Osteocyte (in vitro differentiated cells): Measurements from ENCODE around the gene HSD17B4. TPM values are rescaled to one million over a fixed set of nuclear protein-coding genes. Genes with fewer than 3 reads are reported as not detected.

Experiments used
- DNase-seq: peaks from one replicate; pipeline ENCODE4 v3.0.0; 2021; ENCODE audit warnings: mixed read lengths; ENCODE audit not compliant: unreplicated experiment; ENCODE audit errors: extremely low spot score
- H3K27ac Mint-ChIP-seq: one replicate; pipeline ENCODE4 v1.8.0; 2021; ENCODE audit warnings: mild to moderate bottlenecking, mixed read lengths; ENCODE audit not compliant: unreplicated experiment
- H3K27me3 Mint-ChIP-seq: one replicate; pipeline ENCODE4 v1.8.0; 2021; ENCODE audit warnings: mixed read lengths; ENCODE audit not compliant: unreplicated experiment
- H3K36me3 Mint-ChIP-seq: one replicate; pipeline ENCODE4 v1.8.0; 2021; ENCODE audit warnings: mixed read lengths; ENCODE audit not compliant: unreplicated experiment
- H3K4me1 Mint-ChIP-seq: one replicate; pipeline ENCODE4 v1.8.0; 2021; ENCODE audit warnings: mixed read lengths; ENCODE audit not compliant: unreplicated experiment
- H3K4me3 Mint-ChIP-seq: one replicate; pipeline ENCODE4 v1.8.0; 2021; ENCODE audit warnings: mild to moderate bottlenecking, moderate library complexity, mixed read lengths; ENCODE audit not compliant: unreplicated experiment
- H3K9me3 Mint-ChIP-seq: one replicate; pipeline ENCODE4 v1.8.0; 2021; ENCODE audit warnings: mixed read lengths; ENCODE audit not compliant: unreplicated experiment
- total RNA-seq: library from RNA; stranded (reverse); gene quantifications from 2 replicates; pipeline ENCODE4 v1.2.1, GENCODE V29; 2021
- TF ChIP-seq, protein P1 (sequence below): fragments of 200-600 bp; sonication (generic); IDR thresholded peaks from 2 replicates; pipeline ENCODE4 v1.5.0; 2021; ENCODE audit warnings: antibody characterized with exemption, mild to moderate bottlenecking, moderate library complexity

HSD17B4 gene
- total RNA-seq, 1 donor from 2014 or later = 100 TPM

DNA sequence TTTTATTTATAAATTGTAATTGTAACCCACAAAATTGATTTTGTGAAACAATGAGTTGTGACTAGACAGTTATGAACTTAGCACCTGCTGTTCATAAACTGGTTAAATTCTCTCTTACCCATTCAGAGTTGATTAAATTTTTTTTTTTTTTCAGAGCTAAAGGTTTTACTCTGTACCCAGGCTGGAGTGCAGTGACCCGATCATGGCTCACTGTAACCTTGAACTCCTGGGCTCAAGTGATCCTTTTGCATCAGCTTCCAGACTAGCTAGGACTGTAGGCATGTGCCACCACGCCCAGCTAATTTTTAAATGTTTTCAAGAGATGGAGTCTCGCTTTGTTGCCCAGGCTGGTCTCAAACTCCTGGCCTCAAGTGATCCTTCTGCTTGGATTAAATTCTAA lies 1.9 kb downstream of the HSD17B4 start:
- TF ChIP-seq, protein P1, sequence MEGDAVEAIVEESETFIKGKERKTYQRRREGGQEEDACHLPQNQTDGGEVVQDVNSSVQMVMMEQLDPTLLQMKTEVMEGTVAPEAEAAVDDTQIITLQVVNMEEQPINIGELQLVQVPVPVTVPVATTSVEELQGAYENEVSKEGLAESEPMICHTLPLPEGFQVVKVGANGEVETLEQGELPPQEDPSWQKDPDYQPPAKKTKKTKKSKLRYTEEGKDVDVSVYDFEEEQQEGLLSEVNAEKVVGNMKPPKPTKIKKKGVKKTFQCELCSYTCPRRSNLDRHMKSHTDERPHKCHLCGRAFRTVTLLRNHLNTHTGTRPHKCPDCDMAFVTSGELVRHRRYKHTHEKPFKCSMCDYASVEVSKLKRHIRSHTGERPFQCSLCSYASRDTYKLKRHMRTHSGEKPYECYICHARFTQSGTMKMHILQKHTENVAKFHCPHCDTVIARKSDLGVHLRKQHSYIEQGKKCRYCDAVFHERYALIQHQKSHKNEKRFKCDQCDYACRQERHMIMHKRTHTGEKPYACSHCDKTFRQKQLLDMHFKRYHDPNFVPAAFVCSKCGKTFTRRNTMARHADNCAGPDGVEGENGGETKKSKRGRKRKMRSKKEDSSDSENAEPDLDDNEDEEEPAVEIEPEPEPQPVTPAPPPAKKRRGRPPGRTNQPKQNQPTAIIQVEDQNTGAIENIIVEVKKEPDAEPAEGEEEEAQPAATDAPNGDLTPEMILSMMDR = no peak
- Mint-ChIP-seq H3K4me3 (no peak overlapping the region), H3K36me3 (peaks cover 14% of the 10 kb centered on the region), H3K27me3 (no peaks in the 10 kb centered on the region), H3K4me1 (peaks cover 10% of the 10 kb centered on the region), H3K9me3 (peaks cover 11% of the 10 kb centered on the region), H3K27ac (no peak overlapping the region)
- no peak for DNase-seq

DNA sequence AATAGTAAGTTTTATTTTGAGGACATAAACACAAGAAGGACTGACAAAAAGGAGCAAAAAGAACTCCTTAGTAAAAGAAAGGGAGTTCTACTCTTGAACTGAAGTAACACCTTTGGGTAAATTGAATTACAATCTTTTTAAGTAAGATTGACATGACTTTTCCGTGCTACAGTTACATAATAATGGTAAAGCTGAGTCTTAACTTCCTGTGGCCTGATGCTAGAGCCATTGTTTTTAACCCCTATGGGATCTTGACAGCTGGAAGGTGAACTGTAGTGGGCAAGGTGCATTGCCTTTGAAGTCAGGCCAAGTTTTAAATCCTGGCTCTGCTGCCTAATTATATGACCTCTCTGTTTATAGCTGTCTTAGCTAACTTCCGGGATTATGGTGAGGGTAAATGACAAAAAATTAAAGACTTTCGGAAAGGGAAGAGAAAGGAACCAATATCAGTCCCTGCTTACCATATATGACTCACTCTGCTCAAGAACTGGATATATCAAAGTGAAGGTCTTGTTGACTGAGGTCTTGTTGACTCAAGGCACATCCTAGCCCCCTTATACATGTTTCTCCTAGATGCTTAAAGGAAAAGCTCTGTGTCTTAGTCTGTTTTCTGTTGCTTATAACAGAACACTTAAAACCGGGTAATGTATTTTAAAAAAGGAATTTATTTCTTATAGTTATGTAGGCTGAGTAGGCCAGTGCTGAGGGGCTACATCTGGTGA lies 6.8 kb downstream of the HSD17B4 start:
- H3K4me1 Mint-ChIP-seq = no peaks in the 10 kb centered on the region
- H3K4me3 Mint-ChIP-seq = no peak overlapping the region
- no peaks in the 10 kb centered on the region for H3K27me3 Mint-ChIP-seq
- TF ChIP-seq, protein P1 = no peak
- peaks cover 12% of the 10 kb centered on the region for H3K36me3 Mint-ChIP-seq
- no peaks in the 10 kb centered on the region for H3K9me3 Mint-ChIP-seq
- no peak for DNase-seq
- H3K27ac Mint-ChIP-seq = no peak overlapping the region

DNA sequence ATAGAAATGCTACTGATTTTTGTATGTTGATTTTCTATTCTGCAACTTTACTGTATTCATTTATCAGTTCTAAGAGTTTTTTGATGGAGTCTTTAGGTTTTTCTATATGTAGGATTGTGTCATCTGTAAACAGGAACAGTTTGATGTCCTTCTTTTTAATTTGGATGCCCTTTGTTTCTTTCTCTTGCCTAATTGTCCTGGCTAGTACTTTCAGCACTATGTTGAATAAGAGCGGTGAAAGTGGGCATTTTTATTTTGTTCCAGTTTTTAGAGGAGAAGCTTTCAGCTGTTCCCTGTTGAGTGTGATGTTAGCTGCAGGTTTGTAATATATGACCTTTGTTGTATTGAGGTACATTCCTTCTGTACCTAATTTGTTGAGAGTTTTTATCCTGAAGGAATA lies 13.3 kb downstream of the HSD17B4 start:
- DNase-seq = no peak
- TF ChIP-seq, protein P1 = no peak
- H3K4me3 Mint-ChIP-seq = no peak overlapping the region
- peaks cover 31% of the 10 kb centered on the region for H3K9me3 Mint-ChIP-seq
- no peaks in the 10 kb centered on the region for H3K27me3 Mint-ChIP-seq
- H3K36me3 Mint-ChIP-seq = peaks cover 50% of the 10 kb centered on the region
- H3K27ac Mint-ChIP-seq = no peak overlapping the region
- H3K4me1 Mint-ChIP-seq = no peaks in the 10 kb centered on the region

DNA sequence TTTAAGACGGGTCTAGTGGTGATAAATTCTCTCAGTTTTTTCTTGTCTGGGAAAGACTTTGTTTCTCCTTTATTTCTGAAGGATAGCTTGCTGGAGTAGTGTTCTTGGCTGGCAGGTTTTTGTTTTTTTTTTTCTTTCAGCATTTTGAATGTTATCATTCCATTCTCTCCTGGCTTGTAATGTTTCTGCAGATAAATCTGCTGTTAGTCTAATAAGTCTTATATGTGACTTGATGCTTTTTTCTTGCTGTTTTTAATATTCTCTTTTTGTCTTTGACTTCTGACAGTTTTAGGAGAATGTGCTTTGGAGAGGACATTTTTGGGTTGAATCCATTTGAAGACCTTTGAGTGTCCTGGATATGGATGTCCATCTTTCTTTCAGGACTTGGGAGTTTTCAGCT lies 16.0 kb downstream of the HSD17B4 start:
- Mint-ChIP-seq H3K9me3 (peaks cover 31% of the 10 kb centered on the region), H3K27ac (no peak overlapping the region), H3K36me3 (peaks cover 54% of the 10 kb centered on the region), H3K4me1 (peaks cover 5% of the 10 kb centered on the region), H3K4me3 (no peak overlapping the region), H3K27me3 (no peaks in the 10 kb centered on the region)
- DNase-seq = no peak
- TF ChIP-seq, protein P1 = no peak

DNA sequence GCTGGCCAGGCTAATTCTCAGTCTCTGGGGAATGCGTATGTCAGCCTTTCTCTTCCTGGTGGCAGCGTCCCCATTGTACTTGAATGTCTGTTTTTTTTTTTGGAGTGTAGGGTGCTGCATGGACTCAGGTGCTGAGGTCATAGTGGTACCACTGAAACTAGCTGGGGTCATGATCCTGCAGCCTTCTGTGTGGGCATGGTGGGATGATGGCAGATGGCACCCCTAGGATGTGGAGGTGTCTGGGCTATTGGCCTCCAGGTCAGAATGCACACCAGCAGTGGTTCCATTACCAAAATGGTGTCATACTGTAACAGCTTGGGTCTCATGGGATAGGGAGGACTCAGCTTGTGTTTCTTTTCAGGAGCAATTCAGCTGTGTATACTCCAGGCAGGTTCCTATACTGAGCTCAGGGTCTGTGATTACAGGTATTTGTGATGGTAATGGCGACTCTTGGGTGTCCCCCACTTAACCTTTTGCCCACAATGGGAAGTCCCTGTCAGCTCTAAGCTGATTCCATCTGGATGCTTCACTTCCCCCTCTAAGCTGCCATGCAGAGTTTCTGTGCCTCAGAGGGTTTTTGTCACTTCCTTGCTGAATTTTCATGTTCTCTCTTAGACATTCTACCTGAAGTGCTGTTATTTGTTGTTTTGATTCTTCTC lies 17.9 kb downstream of the HSD17B4 start:
- peaks cover 46% of the 10 kb centered on the region for H3K36me3 Mint-ChIP-seq
- H3K27me3 Mint-ChIP-seq = no peaks in the 10 kb centered on the region
- no peak overlapping the region for H3K27ac Mint-ChIP-seq
- no peak overlapping the region for H3K4me3 Mint-ChIP-seq
- H3K4me1 Mint-ChIP-seq = peaks cover 5% of the 10 kb centered on the region
- H3K9me3 Mint-ChIP-seq = peaks cover 31% of the 10 kb centered on the region
- TF ChIP-seq, protein P1 = no peak
- DNase-seq = no peak
